ENCODE results near the gene CPB1.

Gene CPB1

DNA sequence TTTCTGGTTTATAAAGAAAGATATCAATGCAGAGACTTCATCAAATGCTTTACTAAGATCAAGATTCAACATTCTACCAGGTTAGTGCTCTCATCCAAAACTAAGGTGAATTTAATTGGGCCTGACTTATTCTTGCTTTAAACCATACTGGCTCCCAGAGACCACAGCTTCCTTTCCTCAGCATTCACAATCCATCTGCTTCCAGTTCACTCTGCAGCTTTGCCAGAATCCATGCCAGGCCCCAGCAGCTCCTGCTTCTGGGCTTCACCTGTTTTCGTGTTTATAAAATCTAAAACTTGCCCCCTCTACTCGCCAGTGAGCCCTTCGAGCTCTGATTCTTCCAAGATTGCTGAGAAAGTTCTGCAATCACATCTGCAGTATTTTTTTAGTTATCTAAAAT, 2.3 kb downstream of the CPB1 start:
- TF ChIP-seq, protein P1, sequence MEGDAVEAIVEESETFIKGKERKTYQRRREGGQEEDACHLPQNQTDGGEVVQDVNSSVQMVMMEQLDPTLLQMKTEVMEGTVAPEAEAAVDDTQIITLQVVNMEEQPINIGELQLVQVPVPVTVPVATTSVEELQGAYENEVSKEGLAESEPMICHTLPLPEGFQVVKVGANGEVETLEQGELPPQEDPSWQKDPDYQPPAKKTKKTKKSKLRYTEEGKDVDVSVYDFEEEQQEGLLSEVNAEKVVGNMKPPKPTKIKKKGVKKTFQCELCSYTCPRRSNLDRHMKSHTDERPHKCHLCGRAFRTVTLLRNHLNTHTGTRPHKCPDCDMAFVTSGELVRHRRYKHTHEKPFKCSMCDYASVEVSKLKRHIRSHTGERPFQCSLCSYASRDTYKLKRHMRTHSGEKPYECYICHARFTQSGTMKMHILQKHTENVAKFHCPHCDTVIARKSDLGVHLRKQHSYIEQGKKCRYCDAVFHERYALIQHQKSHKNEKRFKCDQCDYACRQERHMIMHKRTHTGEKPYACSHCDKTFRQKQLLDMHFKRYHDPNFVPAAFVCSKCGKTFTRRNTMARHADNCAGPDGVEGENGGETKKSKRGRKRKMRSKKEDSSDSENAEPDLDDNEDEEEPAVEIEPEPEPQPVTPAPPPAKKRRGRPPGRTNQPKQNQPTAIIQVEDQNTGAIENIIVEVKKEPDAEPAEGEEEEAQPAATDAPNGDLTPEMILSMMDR (IDR thresholded peaks at IDR 0.05; ENCODE audit: control insufficient read depth, extremely low read depth, insufficient read depth), result no peak
- no peak for DNase-seq (ENCODE audit: low read depth)
- H3K4me3 ChIP-seq (ENCODE audit: low read depth, low read length), result no peak overlapping the region

DNA sequence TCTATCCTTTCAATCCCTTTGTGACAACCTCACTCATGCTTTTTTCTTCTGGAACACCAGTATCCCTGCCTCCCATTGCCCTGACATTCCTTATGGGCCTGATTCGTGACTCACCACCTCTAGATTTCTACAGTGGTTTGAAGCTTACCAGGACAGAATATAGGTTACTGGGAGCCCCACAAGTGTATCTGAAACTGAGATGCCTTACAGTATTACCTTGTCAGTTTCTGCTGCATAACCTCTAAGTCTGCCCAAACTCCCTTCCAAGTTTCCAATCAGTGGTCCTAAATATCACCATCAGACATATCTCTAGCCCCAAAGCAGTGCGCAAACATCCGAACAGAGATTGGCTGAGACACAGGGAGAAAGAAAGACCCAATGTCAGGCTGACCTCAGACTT, 5.6 kb downstream of the CPB1 start:
- H3K4me3 ChIP-seq (ENCODE audit: low read depth, low read length), result no peak overlapping the region
- DNase-seq (ENCODE audit: low read depth), result no peak
- TF ChIP-seq, protein P1 (IDR thresholded peaks at IDR 0.05; ENCODE audit: control insufficient read depth, extremely low read depth, insufficient read depth), result no peak

DNA sequence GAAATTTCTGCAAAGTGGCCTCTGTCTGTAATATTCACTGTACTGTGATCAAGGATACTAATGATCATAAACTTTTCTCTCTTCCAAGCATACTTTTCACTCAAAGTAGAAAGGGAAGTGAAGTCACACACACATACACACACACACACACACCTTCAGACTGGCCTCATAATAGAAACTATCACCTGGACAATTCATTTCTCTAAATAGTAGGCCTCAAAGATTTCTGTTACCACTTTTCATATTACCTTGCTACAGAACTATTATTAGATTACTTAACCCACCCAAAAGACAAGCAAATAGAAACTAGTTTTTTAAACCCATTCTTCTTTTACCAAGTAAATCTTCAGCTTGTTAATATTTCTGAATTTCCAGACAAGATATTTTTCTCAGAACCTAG, 12.2 kb downstream of the CPB1 start:
- DNase-seq (ENCODE audit: low read depth), result no peak
- TF ChIP-seq, protein P1 (IDR thresholded peaks at IDR 0.05; ENCODE audit: control insufficient read depth, extremely low read depth, insufficient read depth), result no peak
- no peak overlapping the region for H3K4me3 ChIP-seq (ENCODE audit: low read depth, low read length)

DNA sequence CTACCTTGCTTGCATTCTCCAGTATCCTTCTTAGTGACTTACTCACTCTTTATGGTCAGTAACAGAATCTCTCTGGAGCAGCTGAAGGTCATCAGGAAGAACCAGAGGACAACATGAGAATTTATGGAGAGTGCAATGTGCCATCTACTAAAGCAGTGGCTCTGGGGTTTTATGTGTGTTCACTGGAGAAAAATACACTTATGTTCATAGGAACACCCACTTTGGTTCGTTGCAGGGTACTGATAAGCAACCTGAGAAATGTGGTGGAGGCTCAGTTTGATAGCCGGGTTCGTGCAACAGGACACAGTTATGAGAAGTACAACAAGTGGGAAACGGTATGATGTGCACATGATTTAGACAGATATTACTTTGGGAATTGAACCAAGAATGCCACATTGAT, 12.8 kb downstream of the CPB1 start:
- no peak for DNase-seq (ENCODE audit: low read depth)
- TF ChIP-seq, protein P1 (IDR thresholded peaks at IDR 0.05; ENCODE audit: control insufficient read depth, extremely low read depth, insufficient read depth), result no peak
- H3K4me3 ChIP-seq (ENCODE audit: low read depth, low read length), result no peak overlapping the region

DNA sequence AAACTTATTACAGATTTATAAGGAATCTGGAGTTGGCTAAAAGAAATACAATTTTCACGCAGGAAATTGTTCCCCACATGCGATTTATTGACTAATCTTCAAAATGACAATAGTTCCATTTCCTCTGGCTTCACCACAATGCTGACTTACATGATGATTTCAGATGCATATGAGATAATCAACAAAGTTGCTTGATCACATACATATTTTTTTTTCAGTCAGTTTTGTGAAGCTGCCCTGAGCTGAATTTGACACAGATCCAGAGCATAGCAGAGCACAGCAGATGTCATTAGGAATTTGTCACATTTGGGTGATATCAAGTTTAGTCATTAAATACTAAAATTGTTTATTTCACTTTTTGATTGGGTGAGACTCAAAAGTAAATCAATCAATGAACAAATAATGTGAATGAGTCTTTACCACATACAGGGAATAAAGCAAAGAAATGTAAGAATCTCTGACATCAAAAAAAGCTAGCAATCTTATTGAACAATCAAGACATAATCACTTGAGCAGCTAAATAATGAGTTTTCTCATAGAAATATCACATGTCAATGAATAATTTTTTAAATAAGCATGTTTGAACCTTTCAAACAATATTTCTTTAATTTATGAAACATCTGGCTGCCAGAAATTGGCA, 18.3 kb downstream of the CPB1 start:
- TF ChIP-seq, protein P1 (IDR thresholded peaks at IDR 0.05; ENCODE audit: control insufficient read depth, extremely low read depth, insufficient read depth), result no peak
- no peak overlapping the region for H3K4me3 ChIP-seq (ENCODE audit: low read depth, low read length)
- DNase-seq (ENCODE audit: low read depth), result no peak

DNA sequence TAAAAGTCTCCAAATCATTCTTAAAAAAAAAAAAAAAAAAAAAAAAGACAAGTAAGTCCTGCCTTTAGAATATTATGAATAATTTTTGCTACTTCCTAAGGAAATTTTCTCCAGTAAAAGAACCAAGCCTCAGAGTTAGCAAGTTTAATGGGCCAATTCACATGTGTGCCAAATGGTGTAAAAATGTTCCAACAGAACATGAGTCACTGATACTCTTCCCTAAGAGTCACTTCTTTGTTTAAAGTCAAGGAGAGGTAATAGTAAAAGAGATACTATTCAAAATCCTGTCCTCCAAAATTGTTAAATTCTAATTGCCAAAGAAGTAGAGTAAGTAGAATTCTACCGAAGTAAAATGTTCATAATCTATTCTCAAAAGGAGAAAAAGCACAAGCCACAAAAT, 19.7 kb downstream of the CPB1 start:
- DNase-seq (ENCODE audit: low read depth), result no peak
- TF ChIP-seq, protein P1 (IDR thresholded peaks at IDR 0.05; ENCODE audit: control insufficient read depth, extremely low read depth, insufficient read depth), result no peak
- H3K4me3 ChIP-seq (ENCODE audit: low read depth, low read length), result no peak overlapping the region

DNA sequence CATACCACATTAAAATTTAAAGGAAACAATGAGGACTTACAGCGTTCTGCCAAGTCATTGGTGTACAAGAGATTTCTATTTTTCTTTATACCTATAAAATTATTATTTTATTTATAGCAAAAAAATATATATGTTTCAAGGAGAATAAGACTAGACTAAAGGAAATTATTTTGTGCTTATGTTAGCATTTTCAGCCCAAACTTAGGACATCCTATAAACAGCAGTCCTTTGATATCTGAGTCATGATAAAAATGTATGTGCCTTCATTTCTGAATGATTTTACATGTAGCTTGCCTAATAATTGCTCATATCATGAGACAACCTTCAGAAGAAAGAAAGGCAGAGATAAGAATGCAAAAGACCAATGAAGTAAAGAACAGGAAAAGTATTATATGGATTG, 20.8 kb downstream of the CPB1 start:
- DNase-seq (ENCODE audit: low read depth), result no peak
- no peak overlapping the region for H3K4me3 ChIP-seq (ENCODE audit: low read depth, low read length)
- TF ChIP-seq, protein P1 (IDR thresholded peaks at IDR 0.05; ENCODE audit: control insufficient read depth, extremely low read depth, insufficient read depth), result no peak

Measured in LNCaP clone FGC (cell line).